NCI-H2107 (cell line): ENCODE data around the gene TBCD.

Source experiments
- DNase-seq: peaks from one replicate; lab custom pipeline; 2025; lab: John Stamatoyannopoulos, UW

Gene TBCD

DNA sequence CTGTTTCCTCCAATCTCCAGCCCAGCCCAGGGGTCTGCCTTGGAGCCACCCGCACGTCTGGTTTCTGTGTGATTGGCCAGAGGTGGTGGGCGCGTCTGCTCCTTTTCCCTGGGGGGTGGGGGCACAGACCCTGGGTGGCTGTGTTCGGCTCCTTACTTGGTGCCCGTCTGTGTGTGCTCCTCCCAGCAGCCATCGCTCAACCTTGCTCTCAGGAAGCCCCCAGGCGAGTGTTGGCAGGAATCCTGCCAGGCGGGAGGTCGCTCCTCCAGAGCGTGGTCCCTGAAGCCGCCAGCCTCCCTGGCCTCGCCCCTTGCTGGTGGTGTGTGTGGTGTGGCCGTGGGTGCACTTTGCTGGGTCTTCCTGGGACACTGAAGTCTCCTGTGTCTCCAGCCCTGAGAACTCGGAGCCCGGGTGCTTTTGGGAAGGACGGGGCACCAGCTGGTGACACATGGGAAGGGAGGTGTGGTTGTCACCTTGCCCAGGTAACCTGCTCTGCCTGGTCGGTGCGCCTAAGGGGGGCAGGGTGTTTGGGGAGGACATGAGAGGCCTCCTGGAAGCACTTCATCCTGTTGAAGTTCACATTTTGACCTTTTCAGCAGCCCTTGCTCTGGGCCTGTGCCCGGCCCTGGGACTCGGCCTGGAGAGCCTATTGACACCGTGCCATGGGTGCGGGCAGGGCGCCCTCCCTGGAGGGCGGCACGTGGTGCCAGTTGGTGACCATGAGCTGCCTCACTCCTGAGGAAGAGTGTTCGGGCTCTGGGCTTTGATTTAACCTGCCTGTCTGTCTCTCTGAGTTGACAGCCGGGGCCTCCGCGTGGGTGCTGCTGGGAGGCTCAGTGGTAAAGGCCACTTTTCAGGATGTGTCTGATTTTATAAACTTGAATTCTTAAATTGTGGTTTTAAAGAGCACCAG lies 137.0 kb downstream of the TBCD start:
- no peak for DNase-seq

DNA sequence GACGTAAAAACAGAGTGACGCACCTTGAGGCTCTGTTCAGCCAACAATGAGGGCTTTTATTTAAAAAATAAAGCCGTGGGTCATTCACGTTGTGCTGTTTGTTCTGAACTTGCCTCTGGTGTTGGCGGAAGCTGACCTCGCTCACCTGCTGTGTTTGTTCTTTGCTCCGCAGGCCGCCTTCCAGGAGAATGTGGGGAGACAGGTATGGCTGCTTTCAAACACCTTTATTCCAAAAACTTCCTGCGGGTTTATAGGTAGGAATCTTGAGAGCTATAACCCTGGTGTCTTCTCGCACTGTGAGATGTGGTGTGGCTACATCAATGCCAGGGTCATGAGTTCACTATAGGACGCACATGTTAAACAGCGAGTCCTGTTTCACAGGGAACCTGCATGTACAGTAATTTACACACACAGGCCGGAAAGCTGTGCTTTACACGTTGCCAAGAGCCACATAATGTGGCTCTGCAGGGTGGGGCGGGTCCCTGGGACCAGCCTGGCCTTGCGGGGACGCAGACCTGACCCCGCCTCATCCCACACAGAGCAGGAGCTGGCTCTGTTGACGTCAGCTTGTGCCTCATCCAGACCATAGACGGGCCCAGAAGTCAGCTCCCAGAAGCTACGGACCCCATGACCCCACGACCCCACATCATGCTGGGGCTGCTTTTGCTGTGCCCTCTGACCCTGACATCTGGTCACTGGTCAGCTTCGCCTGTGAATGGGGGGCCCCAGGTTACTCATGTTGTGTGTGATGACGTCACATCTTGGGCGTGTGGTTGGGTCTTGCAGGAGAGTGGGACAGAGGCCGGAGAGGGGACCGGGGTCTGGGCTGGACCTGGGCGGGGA lies 137.9 kb downstream of the TBCD start:
- DNase-seq, result no peak

DNA sequence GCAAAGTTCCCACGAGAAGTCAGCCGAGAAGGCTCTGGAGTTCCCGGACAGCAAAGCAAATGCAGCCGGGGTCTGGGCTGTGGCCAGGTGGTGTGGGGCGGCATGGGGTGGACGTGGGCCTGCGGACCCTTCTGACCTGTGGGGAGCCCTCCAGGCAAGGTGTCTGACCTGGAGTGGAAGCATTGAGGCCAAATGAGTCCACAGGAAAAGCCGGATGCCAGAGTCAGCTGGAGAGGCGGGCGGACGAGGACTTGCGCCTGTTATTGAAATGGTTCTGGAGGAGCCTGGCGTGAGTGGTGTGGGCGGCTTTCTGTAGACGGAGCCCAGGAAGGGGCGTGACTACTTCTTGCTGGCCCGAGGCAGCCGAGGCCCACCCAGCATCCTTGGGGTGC lies 138.5 kb downstream of the TBCD start:
- DNase-seq, result no peak

DNA sequence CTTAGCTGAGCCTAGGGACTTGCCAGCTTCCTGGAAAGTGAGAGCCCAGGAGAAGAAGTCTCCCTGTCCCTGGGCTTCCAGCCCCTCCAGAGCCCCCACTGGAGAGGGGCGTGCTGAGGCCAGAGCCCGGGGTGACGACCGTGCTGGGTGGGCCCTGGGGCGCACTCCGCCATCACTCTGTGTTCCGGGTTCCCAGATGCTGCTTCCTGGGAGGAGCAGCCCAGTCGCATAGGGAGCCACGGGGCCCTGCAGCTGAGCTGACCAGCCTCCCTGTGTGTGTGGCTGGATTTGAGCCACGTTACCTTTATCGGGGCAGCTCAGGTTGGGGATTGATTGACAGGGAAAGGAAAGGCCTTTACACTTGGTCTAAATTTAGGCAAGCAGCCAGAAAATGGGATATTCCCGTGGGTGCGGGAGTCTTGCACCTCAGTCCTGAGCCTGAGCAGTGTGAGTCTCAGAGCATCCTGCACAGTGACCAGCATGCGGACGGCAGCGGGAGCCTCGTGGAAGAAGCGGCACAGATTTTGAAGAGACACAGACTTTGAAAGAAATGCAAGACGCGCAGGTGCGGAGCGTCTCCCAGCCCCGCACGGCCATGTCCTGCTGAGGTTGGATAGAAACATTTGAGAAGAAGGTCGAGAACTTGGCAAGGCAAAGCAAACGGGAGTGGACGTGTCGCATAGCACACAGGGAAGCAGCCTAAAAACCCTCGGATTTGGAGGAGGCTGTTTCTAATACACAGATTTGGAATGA lies 139.2 kb downstream of the TBCD start:
- no peak for DNase-seq

DNA sequence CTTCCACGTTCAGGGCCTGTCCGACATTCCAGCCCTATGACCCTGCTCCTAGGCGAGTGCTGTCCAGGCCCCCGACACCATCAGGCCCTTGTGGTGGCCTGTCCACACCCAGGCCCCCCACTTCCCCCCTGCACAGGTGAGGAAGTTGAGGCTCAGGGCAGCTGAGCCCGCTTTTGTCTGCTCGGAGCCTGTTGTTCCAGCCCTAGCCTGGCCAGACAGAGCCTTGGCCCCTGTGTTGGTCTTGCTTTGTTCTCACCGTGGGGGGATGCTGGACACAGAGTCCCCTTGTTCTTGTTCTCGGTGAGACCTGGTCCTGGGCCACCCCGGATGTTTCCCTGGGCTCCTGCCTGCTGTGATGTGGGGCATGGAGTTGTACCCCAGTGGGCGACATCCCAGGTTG lies 140.0 kb downstream of the TBCD start:
- DNase-seq, result no peak

DNA sequence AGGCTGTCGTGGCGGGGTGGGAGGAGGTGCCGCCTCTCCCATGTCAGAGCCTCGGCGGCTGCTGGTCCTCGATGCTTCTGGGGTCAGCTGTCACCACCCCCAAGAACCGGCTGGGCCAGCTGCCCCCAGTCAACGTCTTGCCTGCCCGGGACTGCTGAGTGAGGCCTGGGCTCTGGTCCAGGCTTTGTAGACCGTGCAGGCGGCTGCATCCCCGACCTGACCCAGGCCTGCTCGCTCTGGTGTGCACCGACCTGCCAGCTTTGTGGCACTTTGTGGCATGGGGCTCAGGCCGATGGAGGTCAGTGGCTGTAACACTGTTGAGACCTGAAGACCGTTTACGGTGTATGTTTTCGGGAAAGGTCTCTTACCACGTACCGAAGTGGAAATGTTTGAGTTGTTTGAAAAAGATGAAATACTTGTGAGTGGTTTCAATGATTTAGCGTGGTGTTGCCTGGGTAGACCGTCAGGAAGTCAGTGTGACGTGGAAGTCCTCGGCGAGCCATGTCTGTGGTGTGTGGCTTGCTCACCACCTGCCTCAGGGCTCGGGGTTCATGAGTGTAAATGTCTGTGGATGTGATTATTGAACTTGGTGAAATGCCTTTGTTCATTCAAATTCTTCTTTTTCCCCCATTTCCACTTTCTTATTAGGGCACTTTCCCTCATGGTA lies 141.2 kb downstream of the TBCD start:
- no peak for DNase-seq

DNA sequence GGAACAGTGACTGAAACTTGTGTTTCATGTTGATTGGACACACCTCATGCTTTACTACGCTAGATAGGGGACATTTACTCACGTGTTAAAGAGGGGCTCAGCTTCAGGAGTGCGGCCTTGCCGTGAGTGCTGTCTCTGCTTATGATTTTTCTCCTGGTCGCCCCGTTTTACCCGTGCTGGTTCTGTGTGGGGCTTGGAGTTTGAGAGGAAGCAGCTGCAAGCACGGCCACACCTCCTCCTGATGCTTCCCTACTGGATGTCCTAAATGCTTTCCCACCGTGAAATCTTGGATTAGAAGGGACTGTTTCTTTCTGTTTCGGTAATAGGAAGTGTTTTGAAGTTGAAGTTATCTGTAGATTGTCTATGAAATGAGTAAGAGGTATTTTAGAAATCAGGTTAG lies 141.9 kb downstream of the TBCD start:
- no peak for DNase-seq

DNA sequence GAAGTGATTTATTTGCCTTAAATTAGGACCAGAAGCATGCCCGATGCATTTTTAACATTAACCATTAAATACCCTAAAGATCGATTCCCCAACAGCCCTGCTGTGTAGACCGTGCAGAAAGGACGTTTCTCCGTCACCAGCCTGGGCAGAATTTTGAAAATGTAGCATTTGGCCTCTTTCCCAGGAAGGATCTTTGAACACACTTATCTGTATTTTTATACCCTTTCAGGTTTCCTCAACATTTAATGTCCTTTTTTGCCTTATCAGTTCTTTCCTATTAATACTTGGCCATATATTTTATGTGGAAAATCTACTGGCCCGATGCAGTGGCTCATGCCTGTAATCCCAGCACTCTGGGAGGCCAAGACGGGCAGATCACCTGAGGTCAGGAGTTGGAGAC lies 142.5 kb downstream of the TBCD start:
- no peak for DNase-seq

DNA sequence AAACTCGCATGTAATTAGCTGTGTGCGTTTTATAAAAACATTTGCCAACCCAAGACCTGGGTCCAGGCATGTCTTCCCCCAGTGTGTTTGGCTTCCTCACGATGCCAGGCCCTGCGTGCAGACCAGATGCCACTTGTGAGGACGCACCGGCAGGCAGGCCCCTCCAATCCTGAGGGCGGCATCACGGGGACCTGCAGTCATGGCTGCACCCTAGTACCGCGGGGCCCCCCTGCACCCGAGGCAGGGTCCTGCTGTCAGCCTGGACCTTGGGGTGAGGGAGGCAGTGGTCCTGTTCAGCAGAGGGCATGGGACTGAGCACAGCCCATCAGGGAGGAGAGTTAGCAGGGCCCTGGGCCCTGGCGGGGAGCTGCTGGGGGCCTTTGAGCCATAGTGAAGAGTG lies 143.2 kb downstream of the TBCD start:
- no peak for DNase-seq

DNA sequence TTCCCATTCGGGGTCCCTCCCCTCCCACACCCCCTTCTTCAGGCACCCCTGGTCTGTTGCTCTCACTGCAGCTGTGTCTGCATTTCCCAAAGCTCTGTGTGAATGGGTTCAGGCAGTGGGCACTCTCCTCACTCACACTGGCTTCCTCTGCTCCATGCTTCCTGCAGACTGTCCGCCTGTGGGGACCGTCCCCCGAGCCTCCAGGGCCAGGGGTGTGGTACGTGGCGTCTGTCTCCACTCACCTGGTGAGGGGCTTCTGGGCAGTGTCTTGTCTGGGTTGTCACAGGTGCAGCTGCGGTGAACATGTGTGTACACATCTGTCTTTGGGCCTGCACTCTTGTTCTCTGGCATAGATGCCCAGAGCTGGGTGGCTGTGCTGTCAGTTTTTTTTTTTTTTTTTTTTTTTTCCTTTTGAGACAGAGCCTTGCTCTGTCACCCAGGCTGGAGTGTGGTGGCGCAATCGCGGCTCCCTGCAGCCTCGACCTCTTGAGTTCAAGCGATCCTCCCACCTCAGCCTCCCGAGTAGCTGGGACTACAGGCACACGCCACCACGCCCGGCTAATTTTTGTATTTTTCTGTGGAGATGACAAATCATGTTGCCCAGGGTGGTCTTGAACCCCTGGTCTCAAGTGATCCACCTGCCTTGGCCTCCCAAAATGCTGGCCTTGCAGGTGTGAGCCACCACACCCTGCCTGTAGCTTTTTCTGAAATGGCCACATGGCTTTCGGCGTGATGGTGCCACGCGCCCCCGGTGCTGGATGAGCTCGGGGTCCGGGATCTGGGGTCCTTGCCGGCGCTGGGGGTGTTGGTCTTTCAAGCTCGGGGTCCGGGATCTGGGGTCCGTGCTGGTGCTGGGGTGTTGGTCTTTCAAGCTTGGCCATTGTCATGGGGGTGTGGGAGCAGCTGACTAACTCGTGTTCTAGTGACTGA lies 144.5 kb downstream of the TBCD start:
- DNase-seq, result no peak

DNA sequence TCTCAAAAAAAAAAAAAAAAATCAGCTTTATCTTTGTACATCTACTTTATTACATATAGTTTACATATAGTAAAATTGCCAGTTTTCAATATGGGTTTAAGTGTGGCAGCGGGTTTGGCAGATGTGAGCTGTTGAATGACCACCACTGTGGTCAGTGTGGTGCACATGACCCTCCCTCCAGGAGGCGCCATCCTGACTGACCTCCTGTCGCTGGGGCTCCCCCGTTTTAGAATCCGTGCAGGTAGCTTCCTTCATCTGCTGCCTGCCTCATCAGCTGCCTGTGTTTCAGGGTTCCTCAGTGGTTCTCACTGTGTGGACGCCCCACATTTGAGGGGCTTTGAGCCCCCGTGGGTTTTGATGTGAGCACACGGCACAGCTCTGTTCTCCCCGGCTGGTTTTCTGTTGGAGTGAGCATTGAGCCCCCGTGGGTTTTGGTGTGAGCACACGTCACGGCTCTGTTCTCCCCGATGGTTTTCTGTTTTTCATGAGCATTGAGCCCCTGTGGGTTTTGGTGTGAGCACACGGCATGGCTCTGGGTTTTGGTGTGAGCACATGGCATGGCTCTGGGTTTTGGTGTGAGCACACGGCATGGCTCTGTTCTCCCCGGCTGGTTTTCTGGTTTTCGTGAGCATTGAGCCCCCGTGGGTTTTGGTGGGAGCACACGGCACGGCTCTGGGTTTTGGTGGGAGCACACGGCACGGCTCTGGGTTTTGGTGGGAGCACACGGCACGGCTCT lies 145.8 kb downstream of the TBCD start:
- DNase-seq, result no peak

DNA sequence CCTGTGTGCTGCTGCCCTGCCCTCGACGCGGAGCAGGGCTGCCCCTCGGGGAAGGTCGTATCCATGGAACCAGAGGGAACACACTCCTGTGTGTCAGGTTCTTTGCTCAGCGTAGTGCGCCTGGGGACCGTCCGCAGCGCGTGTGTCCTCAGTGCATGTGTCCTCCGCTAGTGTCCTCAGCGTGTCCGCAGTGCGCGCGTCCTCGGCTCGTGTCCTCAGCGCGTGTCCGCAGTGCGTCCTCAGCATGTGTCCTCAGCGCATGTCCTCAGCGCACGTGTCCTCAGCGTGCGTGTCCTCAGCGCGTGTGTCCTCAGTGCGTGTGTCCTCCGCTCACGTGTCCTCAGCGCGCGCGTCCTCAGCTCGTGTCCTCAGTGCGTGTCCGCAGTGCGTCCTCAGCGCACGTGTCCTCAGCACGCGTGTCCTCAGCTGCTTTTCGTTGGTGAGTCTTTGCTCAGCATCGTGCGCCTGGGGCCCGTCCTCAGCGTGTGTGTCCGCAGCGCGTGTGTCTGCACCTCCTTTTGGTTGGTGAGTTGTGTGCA lies 147.2 kb downstream of the TBCD start:
- DNase-seq, result no peak

DNA sequence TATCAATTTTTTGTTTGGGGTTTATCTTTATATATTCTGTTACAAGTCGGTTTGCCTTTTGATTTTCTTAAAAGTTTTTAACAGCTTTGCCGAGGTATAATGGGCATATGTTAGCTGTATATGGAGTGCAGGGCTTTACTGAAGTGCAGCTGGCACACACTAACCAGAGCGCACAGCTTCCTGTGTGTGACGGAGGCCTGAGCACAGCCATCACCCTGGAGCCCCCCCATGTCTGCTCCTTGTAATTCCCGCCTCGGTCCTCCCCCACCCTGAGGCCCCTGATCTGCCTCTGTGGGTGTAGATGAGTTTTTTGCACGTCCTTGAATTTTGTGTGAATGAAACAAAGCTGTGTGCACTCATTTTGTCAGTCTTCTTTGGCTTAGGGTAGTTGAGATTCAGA lies 148.1 kb downstream of the TBCD start:
- DNase-seq, result no peak

DNA sequence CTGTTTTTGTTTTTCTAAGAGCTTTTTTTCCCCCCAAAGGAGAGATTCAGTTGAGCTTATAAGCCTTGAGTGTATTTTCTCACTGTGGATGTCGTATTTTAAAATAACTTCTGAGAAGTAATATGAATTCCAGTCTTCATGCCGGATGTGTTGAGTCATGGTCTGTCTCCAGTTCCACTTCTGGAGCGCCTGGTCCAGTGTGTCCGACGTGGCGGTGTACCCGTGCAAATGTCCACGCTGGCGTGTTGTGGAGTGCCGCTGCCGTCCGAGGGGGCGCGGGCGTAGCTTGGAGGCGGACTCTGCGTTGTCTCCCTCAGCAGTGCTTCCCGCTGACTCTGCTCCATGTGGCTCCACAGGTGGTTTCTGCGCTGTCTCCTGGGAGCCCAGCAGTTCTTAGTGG lies 148.9 kb downstream of the TBCD start:
- no peak for DNase-seq

DNA sequence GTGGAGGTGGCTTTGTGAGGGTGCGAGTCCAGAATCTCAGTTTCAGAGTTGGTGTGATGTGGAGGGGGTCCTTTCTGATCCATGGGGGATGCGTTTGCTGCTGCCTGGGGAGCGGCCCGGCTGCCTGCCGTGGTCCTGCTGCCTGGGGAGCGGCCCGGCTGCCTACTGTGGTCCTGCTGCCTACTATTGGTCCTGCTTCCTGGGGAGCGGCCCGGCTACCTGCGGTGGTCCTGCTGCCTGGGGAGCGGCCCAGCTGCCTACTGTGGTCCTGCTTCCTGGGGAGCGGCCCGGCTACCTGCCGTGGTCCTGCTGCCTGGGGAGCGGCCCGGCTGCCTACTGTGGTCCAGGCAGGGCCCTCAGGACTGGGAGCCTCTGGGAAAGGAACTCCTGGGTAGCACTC lies 149.5 kb downstream of the TBCD start:
- DNase-seq, result no peak

DNA sequence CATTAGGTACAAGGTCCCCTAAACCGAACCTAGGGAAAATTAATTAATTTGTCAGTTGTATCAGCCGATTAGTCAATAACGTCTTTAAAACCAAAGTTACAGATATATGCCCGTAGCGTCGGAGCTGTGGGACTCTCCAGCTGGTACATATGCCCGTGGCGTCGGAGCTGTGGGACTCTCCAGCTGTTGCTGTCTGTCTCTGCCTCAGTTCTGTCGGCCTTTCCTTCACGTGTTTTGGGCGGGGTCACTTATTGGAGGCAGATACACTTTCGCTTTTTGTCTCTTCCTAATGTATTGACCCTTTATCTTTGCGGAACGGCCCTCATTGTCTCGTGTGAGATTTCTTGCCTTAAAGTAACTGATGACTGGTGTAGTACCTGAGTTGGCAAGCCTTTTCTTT lies 150.0 kb downstream of the TBCD start:
- no peak for DNase-seq

DNA sequence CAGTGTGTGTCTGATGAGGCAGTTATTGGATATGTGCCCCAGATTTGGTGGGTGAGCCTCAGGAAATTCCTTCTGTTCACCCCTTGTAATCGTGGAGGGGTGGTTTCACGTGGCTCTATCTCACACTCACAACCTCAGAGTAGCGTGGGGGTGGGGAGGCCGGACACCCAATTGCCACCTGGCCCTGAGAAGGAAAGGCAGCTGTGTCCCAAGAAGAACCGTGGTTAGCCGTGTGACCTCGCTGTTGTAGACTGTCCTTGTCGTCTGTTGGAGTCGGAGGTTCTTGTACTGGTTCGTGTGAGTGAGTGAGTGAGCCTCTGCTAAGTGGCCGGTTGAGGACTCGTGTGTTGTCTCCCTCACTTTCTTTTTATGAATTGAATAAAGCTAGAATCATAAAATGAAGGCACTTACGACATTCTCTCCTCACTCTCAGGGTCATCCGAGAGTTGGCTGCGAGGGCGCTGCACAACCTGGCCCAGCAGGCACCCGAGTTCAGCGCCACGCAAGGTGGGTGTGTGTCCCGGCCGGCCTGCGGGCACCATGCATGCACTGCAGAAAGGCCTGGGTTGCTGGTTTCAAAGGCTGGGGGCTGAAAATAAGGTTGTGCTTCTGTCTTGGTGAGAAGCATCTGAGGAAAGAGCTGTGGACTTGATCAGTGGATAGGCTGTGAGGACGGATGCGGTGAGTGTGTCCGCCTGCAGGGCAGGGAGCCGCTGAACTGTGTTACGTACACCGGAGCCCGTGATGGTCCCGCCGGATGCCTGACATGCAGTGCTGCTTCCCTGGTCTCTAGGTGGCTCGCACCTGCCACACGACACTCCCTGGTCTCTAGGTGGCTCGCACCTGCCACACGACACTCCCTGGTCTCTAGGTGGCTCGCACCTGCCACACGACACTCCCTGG lies 151.4 kb downstream of the TBCD start:
- DNase-seq, result no peak

DNA sequence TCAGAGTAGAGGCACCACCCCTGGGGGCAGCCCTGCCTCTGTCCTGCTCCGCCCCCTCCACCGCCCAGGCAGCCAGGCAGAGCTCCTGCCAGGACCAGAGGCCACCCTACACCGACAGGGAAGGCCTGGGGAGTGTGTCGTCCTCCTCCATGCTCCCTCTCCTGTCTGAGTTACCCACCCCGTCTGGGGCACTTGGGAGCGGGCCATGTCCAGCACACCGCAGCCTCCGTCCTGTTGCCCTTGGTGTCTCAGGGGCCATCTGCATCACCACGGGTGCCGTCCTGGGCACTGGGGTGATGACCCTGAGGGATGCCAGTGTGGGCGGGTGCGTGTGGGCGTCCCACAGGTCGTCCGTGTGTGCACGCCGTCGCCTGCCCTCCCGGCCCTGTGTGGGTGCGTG lies 153.3 kb downstream of the TBCD start:
- DNase-seq, result no peak
